ENCODE results near the gene MGAT5. TPM values are rescaled to one million over a fixed set of nuclear protein-coding genes. Genes with fewer than 3 reads are reported as not detected.

MGAT5 gene
- polyA plus RNA-seq, 1 experiment = 115 TPM

- POLR2A ChIA-PET = no interaction called here
- H3K27ac ChIP-seq (ENCODE audit: low read depth, low read length) = no peak overlapping the region
Measured at GRCh38 chr2:134457353-134457752, 203.5 kb downstream of the MGAT5 start.

GRCh38 chr2:134457765-134458472 lies 204.0 kb downstream of the MGAT5 start:
- ChIA-PET POLR2A (no interaction called here), CTCF (interaction anchor here (3.9 kb wide), 1 partner anchor 440 kb away, joined by 20 read pairs; no protein-coding TSS in a partner anchor)
- no peaks in the 10 kb centered on the region for H3K9me3 ChIP-seq (ENCODE audit: control insufficient read depth, insufficient read depth, low read length)
- H3K27me3 ChIP-seq (ENCODE audit: control insufficient read depth, insufficient read depth, low read length) = peaks cover 3% of the 10 kb centered on the region
- TF ChIP-seq CTCF (IDR thresholded peaks at IDR 0.05; ENCODE audit: low read depth, low read length) = no peak
- DNase-seq (ENCODE audit: low read depth, low spot score) = no peak
- no peak overlapping the region for H3K27ac ChIP-seq (ENCODE audit: low read depth, low read length)
- no peak overlapping the region for H3K4me3 ChIP-seq (ENCODE audit: low read depth, low read length)

More at GRCh38 chr2:134457353-134457752, 203.5 kb downstream of the MGAT5 start:
- H3K9me3 ChIP-seq (ENCODE audit: control insufficient read depth, insufficient read depth, low read length) = no peaks in the 10 kb centered on the region
- no peak overlapping the region for H3K4me3 ChIP-seq (ENCODE audit: low read depth, low read length)
- no peak for TF ChIP-seq CTCF (IDR thresholded peaks at IDR 0.05; ENCODE audit: low read depth, low read length)
- CTCF ChIA-PET = no interaction called here
- H3K27me3 ChIP-seq (ENCODE audit: control insufficient read depth, insufficient read depth, low read length) = peaks cover 3% of the 10 kb centered on the region
- DNase-seq (ENCODE audit: low read depth, low spot score) = no peak

GRCh38 chr2:134458473-134458853 lies 204.6 kb downstream of the MGAT5 start:
- ChIA-PET POLR2A (interaction anchor here (0.6 kb wide), 1 partner anchor 337 kb away, joined by 3 read pairs; no protein-coding TSS in a partner anchor), CTCF (interaction anchor here (3.9 kb wide), 1 partner anchor 440 kb away, joined by 20 read pairs; no protein-coding TSS in a partner anchor)
- Histone ChIP-seq H3K9me3 (ENCODE audit: control insufficient read depth, insufficient read depth, low read length) (no peaks in the 10 kb centered on the region), H3K4me3 (ENCODE audit: low read depth, low read length) (no peak overlapping the region), H3K27ac (ENCODE audit: low read depth, low read length) (no peak overlapping the region), H3K27me3 (ENCODE audit: control insufficient read depth, insufficient read depth, low read length) (peaks cover 3% of the 10 kb centered on the region)
- TF ChIP-seq CTCF (IDR thresholded peaks at IDR 0.05; ENCODE audit: low read depth, low read length) = no peak
- DNase-seq (ENCODE audit: low read depth, low spot score) = no peak

- Histone ChIP-seq H3K27me3 (ENCODE audit: control insufficient read depth, insufficient read depth, low read length) (peaks cover 3% of the 10 kb centered on the region), H3K27ac (ENCODE audit: low read depth, low read length) (no peak overlapping the region), H3K9me3 (ENCODE audit: control insufficient read depth, insufficient read depth, low read length) (no peaks in the 10 kb centered on the region), H3K4me3 (ENCODE audit: low read depth, low read length) (no peak overlapping the region)
- POLR2A ChIA-PET = interaction anchor here (0.6 kb wide), 1 partner anchor 337 kb away, joined by 3 read pairs; no protein-coding TSS in a partner anchor
- CTCF ChIA-PET = interaction anchor here (3.9 kb wide), 1 partner anchor 439 kb away, joined by 20 read pairs; no protein-coding TSS in a partner anchor
- no peak for DNase-seq (ENCODE audit: low read depth, low spot score)
- TF ChIP-seq CTCF (IDR thresholded peaks at IDR 0.05; ENCODE audit: low read depth, low read length) = no peak
Measured at GRCh38 chr2:134458950-134459349, 205.1 kb downstream of the MGAT5 start.

GRCh38 chr2:134459706-134460406 lies 206.0 kb downstream of the MGAT5 start:
- Histone ChIP-seq H3K27ac (ENCODE audit: low read depth, low read length) (no peak overlapping the region), H3K4me3 (ENCODE audit: low read depth, low read length) (no peak overlapping the region), H3K9me3 (ENCODE audit: control insufficient read depth, insufficient read depth, low read length) (no peaks in the 10 kb centered on the region), H3K27me3 (ENCODE audit: control insufficient read depth, insufficient read depth, low read length) (peaks cover 3% of the 10 kb centered on the region)
- POLR2A ChIA-PET = interaction anchor here (0.7 kb wide), 1 partner anchor 647 kb away, joined by 3 read pairs; no protein-coding TSS in a partner anchor
- DNase-seq (ENCODE audit: low read depth, low spot score) = no peak
- TF ChIP-seq CTCF (IDR thresholded peaks at IDR 0.05; ENCODE audit: low read depth, low read length) = no peak
- CTCF ChIA-PET = interaction anchor here (0.7 to 3.9 kb wide), 8 partner anchors 9 to 557 kb away, joined by 3 to 24 read pairs (median 6); no protein-coding TSS in a partner anchor
